H1 (cell line): Measurements from ENCODE around the gene PLXND1. TPM values are rescaled to one million over a fixed set of nuclear protein-coding genes. Genes with fewer than 3 reads are reported as not detected.

Experiments
- CTCF ChIA-PET: fragments of 300-600 bp; sonication (Branson Sonifier 250); formaldehyde crosslinking; loops from one replicate; lab custom pipeline; 2021; ENCODE audit not compliant: partially characterized antibody; lab: Charles Lee
- POLR2A ChIA-PET: fragments of 300-600 bp; sonication (Branson Sonifier 250); formaldehyde crosslinking; loops from one replicate; lab custom pipeline; 2021; ENCODE audit warnings: inconsistent platforms; ENCODE audit not compliant: partially characterized antibody; lab: Charles Lee
- DNase-seq, 2 experiments: peaks; one replicate each; pipeline versions ENCODE4 v3.0.0 to v3.0.0-alpha.2; 2010 to 2022; ENCODE audit warnings: low spot score in 2 of 2, low read depth in 1 of 2, mixed read lengths in 1 of 2
- FAIRE-seq: peaks from 2 replicates; lab custom pipeline; 2011; peaks lifted over from hg19 to GRCh38; lab: Jason Lieb, UNC
- H2AFZ ChIP-seq: 2 replicates; pipeline ENCODE4 v1.8.1; 2012; ENCODE audit warnings: low read length, inconsistent platforms
- H2AK5ac ChIP-seq: 2 replicates; pipeline ENCODE4 v1.6.1; 2013; ENCODE audit warnings: low read depth, low read length
- H2BK120ac ChIP-seq: replicated peaks from 2 replicates; pipeline ENCODE3; 2013; ENCODE audit warnings: low read depth, low read length, inconsistent platforms
- H2BK12ac ChIP-seq: 2 replicates; pipeline ENCODE4 v1.6.1; 2013; ENCODE audit warnings: low read depth, low read length
- H2BK15ac ChIP-seq: 2 replicates; pipeline ENCODE4 v1.6.1; 2013; ENCODE audit warnings: low read length
- H2BK20ac ChIP-seq: 2 replicates; pipeline ENCODE4 v1.6.1; 2013; ENCODE audit warnings: low read length
- H2BK5ac ChIP-seq: 2 replicates; pipeline ENCODE4 v1.6.1; 2013; ENCODE audit warnings: low read depth, low read length
- H3K14ac ChIP-seq: 2 replicates; pipeline ENCODE4 v1.6.1; 2013; ENCODE audit warnings: inconsistent platforms; ENCODE audit not compliant: insufficient read length
- H3K18ac ChIP-seq: 2 replicates; pipeline ENCODE4 v1.6.1; 2013; ENCODE audit warnings: low read length; ENCODE audit errors: extremely low read depth
- H3K23ac ChIP-seq: 2 replicates; pipeline ENCODE4 v1.6.1; 2013; ENCODE audit warnings: inconsistent platforms; ENCODE audit not compliant: insufficient read length
- H3K23me2 ChIP-seq: 2 replicates; pipeline ENCODE4 v1.6.1; 2013; ENCODE audit warnings: low read depth, low read length
- H3K27ac ChIP-seq: 2 replicates; pipeline ENCODE4 v1.6.1; 2011; ENCODE audit warnings: low read depth, low read length, inconsistent platforms
- H3K27me3 ChIP-seq, 4 experiments: replicated peaks in 1 of 4; 1 replicate in 1 of 4; 2 replicates in 3 of 4; pipeline versions ENCODE4 v1.6.1 to v1.8.1; 2011 to 2013; ENCODE audit warnings: low read length in 3 of 4, mild to moderate bottlenecking in 3 of 4, inconsistent platforms in 2 of 4, mixed read lengths in 2 of 4, moderate library complexity in 1 of 4; ENCODE audit not compliant: control insufficient read depth in 3 of 4, insufficient read depth in 3 of 4; ENCODE audit errors: extremely low read depth in 1 of 4
- H3K36me3 ChIP-seq, 4 experiments: 2 replicates each; pipeline versions ENCODE4 v1.6.1 to v1.8.1; 2011 to 2013; ENCODE audit warnings: mild to moderate bottlenecking in 4 of 4, low read length in 3 of 4, moderate library complexity in 2 of 4, control low read depth in 1 of 4, inconsistent platforms in 1 of 4; ENCODE audit not compliant: insufficient read depth in 4 of 4, control insufficient read depth in 2 of 4
- H3K4ac ChIP-seq: replicated peaks from 2 replicates; pipeline ENCODE3; 2013; ENCODE audit warnings: low read length, low read depth, mixed read lengths, inconsistent platforms; ENCODE audit not compliant: insufficient read length
- H3K4me1 ChIP-seq, 4 experiments: replicated peaks in 1 of 4; 1 replicate in 1 of 4; 2 replicates in 3 of 4; pipeline versions ENCODE4 v1.6.1 to v1.8.1; 2011 to 2013; ENCODE audit warnings: low read length in 3 of 4, inconsistent platforms in 2 of 4, mixed read lengths in 1 of 4; ENCODE audit not compliant: insufficient read depth in 4 of 4, control insufficient read depth in 3 of 4
- H3K4me2 ChIP-seq, 2 experiments: 2 replicates each; pipeline versions ENCODE4 v1.6.1 to v1.8.1; 2011 to 2013; ENCODE audit warnings: low read depth in 2 of 2, low read length in 2 of 2, control low read depth in 1 of 2, inconsistent platforms in 1 of 2, mild to moderate bottlenecking in 1 of 2; ENCODE audit not compliant: insufficient read depth in 1 of 2
- H3K4me3 ChIP-seq, 4 experiments: fragments of 200-600, 300-600 bp in 1 of 4; sonication (generic), shearing (Covaris generic), sonication (Bioruptor Twin) in 1 of 4; 2 replicates each; pipeline versions ENCODE4 v1.5.1 to v1.8.1; 2011 to 2016; ENCODE audit warnings: low read length in 4 of 4, low read depth in 3 of 4, control low read depth in 2 of 4, inconsistent platforms in 2 of 4, mild to moderate bottlenecking in 2 of 4, mixed read lengths in 1 of 4, moderate library complexity in 1 of 4; ENCODE audit not compliant: insufficient read depth in 2 of 4; ENCODE audit errors: extremely low read depth in 1 of 4
- H3K56ac ChIP-seq: replicated peaks from 2 replicates; pipeline ENCODE3; 2013; ENCODE audit warnings: low read depth, mild to moderate bottlenecking, mixed read lengths, low read length, inconsistent platforms; ENCODE audit not compliant: insufficient read length
- H3K79me1 ChIP-seq: 2 replicates; pipeline ENCODE4 v1.6.1; 2013; ENCODE audit warnings: low read depth, low read length, control low read depth
- H3K79me2 ChIP-seq, 2 experiments: 2 replicates each; pipeline versions ENCODE4 v1.6.1 to v1.8.1; 2012 to 2013; ENCODE audit warnings: low read length in 2 of 2, mild to moderate bottlenecking in 2 of 2, inconsistent platforms in 1 of 2; ENCODE audit not compliant: insufficient read depth in 2 of 2, control insufficient read depth in 1 of 2
- H3K9ac ChIP-seq, 4 experiments: replicated peaks in 1 of 4; 1 replicate in 1 of 4; 2 replicates in 3 of 4; pipeline versions ENCODE4 v1.6.1 to v1.8.1; 2011 to 2013; ENCODE audit warnings: low read depth in 3 of 4, low read length in 3 of 4, control low read depth in 2 of 4, mild to moderate bottlenecking in 2 of 4, moderate library complexity in 2 of 4, inconsistent platforms in 1 of 4; ENCODE audit errors: extremely low read depth in 1 of 4
- H3K9me3 ChIP-seq, 2 experiments: 2 replicates each; pipeline versions ENCODE4 v1.6.1 to v1.8.1; 2012 to 2013; ENCODE audit warnings: mild to moderate bottlenecking in 2 of 2, moderate library complexity in 2 of 2, control low read depth in 1 of 2, inconsistent platforms in 1 of 2, low read depth in 1 of 2, low read length in 1 of 2, mixed read lengths in 1 of 2; ENCODE audit not compliant: insufficient read depth in 2 of 2
- H4K20me1 ChIP-seq, 2 experiments: replicated peaks in 1 of 2; 2 replicates each; pipeline versions ENCODE3 to v1.8.1; 2011 to 2013; ENCODE audit warnings: inconsistent platforms in 2 of 2, low read length in 2 of 2, mild to moderate bottlenecking in 1 of 2; ENCODE audit not compliant: insufficient read depth in 2 of 2, control insufficient read depth in 1 of 2
- H4K5ac ChIP-seq: 2 replicates; pipeline ENCODE4 v1.6.1; 2013; ENCODE audit warnings: low read length, low read depth, mixed read lengths, inconsistent platforms; ENCODE audit not compliant: insufficient read length
- H4K8ac ChIP-seq: 2 replicates; pipeline ENCODE4 v1.8.0; 2013; ENCODE audit warnings: mild to moderate bottlenecking, moderate library complexity, low read length, inconsistent platforms; ENCODE audit not compliant: insufficient read depth; ENCODE audit errors: extremely low read depth
- H4K91ac ChIP-seq: replicated peaks from 2 replicates; pipeline ENCODE3; 2013; ENCODE audit warnings: low read length, mixed read lengths, inconsistent platforms; ENCODE audit not compliant: insufficient read length
- CBX8 ChIP-seq: fragments of 300-800, 300-1000 bp; sonication (generic); IDR thresholded peaks from 2 replicates; pipeline ENCODE4 v1.7.1; 2016; ENCODE audit warnings: low read depth, low read length, borderline replicate concordance
- CHD2 ChIP-seq: IDR thresholded peaks from 2 replicates; pipeline ENCODE4 v1.6.1; 2012; ENCODE audit warnings: low read length, improper control_type of control experiment
- CTBP2 ChIP-seq: IDR thresholded peaks from 2 replicates; pipeline ENCODE4 v1.7.0; 2011; ENCODE audit warnings: borderline replicate concordance, mild to moderate bottlenecking, moderate library complexity, mixed read lengths, low read length; ENCODE audit not compliant: insufficient read depth, insufficient read length
- JUN ChIP-seq: IDR thresholded peaks from 2 replicates; pipeline ENCODE4 v1.6.1; 2011; ENCODE audit warnings: low read depth, mild to moderate bottlenecking, improper control_type of control experiment, low read length
- POLR2A ChIP-seq, 2 experiments: IDR thresholded peaks; 1 replicate in 1 of 2; 2 replicates in 1 of 2; pipeline ENCODE4 v1.6.1; 2011; ENCODE audit warnings: low read depth in 2 of 2, low read length in 2 of 2, mild to moderate bottlenecking in 2 of 2; ENCODE audit errors: control extremely low read depth in 1 of 2
- SIX5 ChIP-seq: IDR thresholded peaks from 2 replicates; pipeline ENCODE4 v1.6.1; 2011; ENCODE audit warnings: mild to moderate bottlenecking, low read depth, low read length
- TBP ChIP-seq: IDR thresholded peaks from 2 replicates; pipeline ENCODE4 v1.6.1; 2011; ENCODE audit warnings: low read depth, low read length, improper control_type of control experiment
- TCF12 ChIP-seq: IDR thresholded peaks from 2 replicates; pipeline ENCODE4 v1.6.1; 2011; ENCODE audit warnings: low read depth, mild to moderate bottlenecking, low read length
- WGBS, 2 experiments: shearing (Covaris generic) in 1 of 2; methylation state at CpG; one replicate each; pipeline versions ENCODE4 v1.1.6 to v1.1.7; 2013 to 2015; ENCODE audit warnings: low lambda C conversion rate in 2 of 2, mixed read lengths in 2 of 2, inconsistent platforms in 1 of 2, low coverage in 1 of 2, missing lambda C conversion rate in 1 of 2; ENCODE audit not compliant: insufficient replicate concordance in 2 of 2, insufficient coverage in 1 of 2, insufficient read length in 1 of 2; ENCODE audit errors: extremely low coverage in 1 of 2, missing lambda C conversion rate in 1 of 2; 5-methylcytosine and 5-hydroxymethylcytosine counted together
- polyA plus RNA-seq, 7 experiments: library from polyadenylated mRNA; depleted of rRNA in 3 of 7; stranded (reverse) in 5 of 7; unstranded in 2 of 7; fragments of >200 nt in 5 of 7; fragments of 200-250 nt in 2 of 7; gene quantifications; 1 replicate in 5 of 7; 2 replicates in 1 of 7; 4 replicates in 1 of 7; pipeline versions ENCODE4 v1.2.1 to v1.2.3, GENCODE V29; 2011 to 2013; ENCODE audit warnings: missing spikeins in 2 of 7, mixed read lengths in 2 of 7
- total RNA-seq: library from RNA; stranded (reverse); fragmentation: NEBNext Ultra II Directional; extraction: Animal tissue kit (Norgen Biotek cat#: 25700); gene quantifications from 2 replicates; pipeline ENCODE4 v1.2.1, GENCODE V29; 2021

PLXND1 gene
- total and polyA plus RNA-seq, 2 of the 8 experiments (the other 6 are each of a cell fraction or from before 2014, with no cell fraction given), result 17.7 to 66.4 TPM

DNA sequence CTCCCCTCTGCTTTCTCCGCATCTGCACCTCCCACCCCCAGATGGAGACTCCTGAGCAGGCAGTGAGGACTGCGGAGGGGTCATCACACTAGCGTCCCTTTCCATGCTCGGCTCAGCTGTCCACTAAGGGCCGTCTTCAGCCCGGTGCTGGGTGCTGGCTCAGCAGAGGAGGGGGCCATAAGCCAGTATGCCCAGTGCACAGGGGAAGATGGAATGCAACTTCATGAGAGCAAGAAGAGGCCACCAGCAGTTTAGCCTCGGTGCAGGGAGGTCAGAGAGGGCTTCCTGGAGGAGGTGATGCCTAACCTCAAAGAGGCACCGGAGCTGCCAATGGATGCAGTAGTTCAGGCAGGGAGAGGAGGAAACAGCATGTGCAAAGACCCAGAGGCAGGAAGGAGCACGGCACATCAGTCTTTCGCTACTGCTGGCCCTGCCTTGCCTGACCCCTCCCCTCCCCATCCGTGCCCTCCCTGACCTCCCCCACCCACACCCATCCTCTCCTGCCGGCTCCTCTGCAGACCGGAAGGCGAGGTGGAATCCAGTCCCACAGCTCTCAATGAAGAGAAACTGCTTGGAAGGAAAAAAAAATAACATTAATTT is 15.2 kb upstream of the PLXND1 start:
- POLR2A ChIA-PET, result interaction anchor here (0.7 to 1.2 kb wide), 2 partner anchors 16 to 153 kb away, joined by 3 to 5 read pairs; no protein-coding TSS in a partner anchor
- no peak overlapping the region for H2BK120ac ChIP-seq
- no peak overlapping the region for H2AK5ac ChIP-seq
- H3K4me2 ChIP-seq, result no peak overlapping the region
- H3K27me3 ChIP-seq, result no peaks in the 10 kb centered on the region
- no peak overlapping the region for H2AFZ ChIP-seq
- 82% methylated on average over 12 of the region's 14 CpGs; no CpG with 5 or more reads in 1 of the 2 experiments for WGBS, 2 experiments
- no peak overlapping the region for H3K23ac ChIP-seq
- H3K9ac ChIP-seq, result no peak overlapping the region
- no peak for DNase-seq
- no peaks in the 10 kb centered on the region for H4K20me1 ChIP-seq
- H3K4ac ChIP-seq, result peak overlapping the region; percentile 42
- no peak overlapping the region for H4K91ac ChIP-seq
- no peak overlapping the region for H3K14ac ChIP-seq
- no peak overlapping the region for H2BK20ac ChIP-seq
- CTCF ChIA-PET, result interaction anchor here (1.0 to 1.4 kb wide), 4 partner anchors 13 to 239 kb away, joined by 3 to 5 read pairs (median 4); no protein-coding TSS in a partner anchor
- no peak overlapping the region for H4K8ac ChIP-seq
- H3K79me1 ChIP-seq, result no peaks in the 10 kb centered on the region
- no peak overlapping the region for H3K4me3 ChIP-seq
- H2BK15ac ChIP-seq, result no peak overlapping the region
- TF ChIP-seq CTBP2, result no peak
- no peak for TF ChIP-seq CBX8
- TF ChIP-seq TBP, result no peak
- no peak for TF ChIP-seq TCF12
- TF ChIP-seq CHD2, result no peak
- TF ChIP-seq JUN, result no peak
- no peak for TF ChIP-seq SIX5
- no peak for TF ChIP-seq POLR2A (IDR thresholded peaks at IDR 0.05; ENCODE audit: control extremely low read depth in 1 of 2, low read depth in 2 of 2, low read length in 2 of 2)
- no peak overlapping the region for H3K56ac ChIP-seq
- no peak overlapping the region for H4K5ac ChIP-seq
- peak overlapping the region; percentile 41; the same call in 1 of the 2 replicates for H2BK12ac ChIP-seq
- no peaks in the 10 kb centered on the region for H3K23me2 ChIP-seq
- H2BK5ac ChIP-seq, result no peak overlapping the region
- FAIRE-seq, result no peak
- no peaks in the 10 kb centered on the region for H3K79me2 ChIP-seq
- no peaks in the 10 kb centered on the region for H3K36me3 ChIP-seq
- peaks cover 4 to 21% (median 6%) of the 10 kb centered on the region in 4 experiments for H3K4me1 ChIP-seq
- H3K9me3 ChIP-seq, result no peaks in the 10 kb centered on the region
- no peak overlapping the region for H3K18ac ChIP-seq
- no peak overlapping the region for H3K27ac ChIP-seq
